ENCODE measurements around the gene LANCL3. TPM values are rescaled to one million over a fixed set of nuclear protein-coding genes. Genes with fewer than 3 reads are reported as not detected.

Gene LANCL3
- total RNA-seq, 4 donors from 2014 or later = 1.8 to 3.2 (median 2.5) TPM

DNA sequence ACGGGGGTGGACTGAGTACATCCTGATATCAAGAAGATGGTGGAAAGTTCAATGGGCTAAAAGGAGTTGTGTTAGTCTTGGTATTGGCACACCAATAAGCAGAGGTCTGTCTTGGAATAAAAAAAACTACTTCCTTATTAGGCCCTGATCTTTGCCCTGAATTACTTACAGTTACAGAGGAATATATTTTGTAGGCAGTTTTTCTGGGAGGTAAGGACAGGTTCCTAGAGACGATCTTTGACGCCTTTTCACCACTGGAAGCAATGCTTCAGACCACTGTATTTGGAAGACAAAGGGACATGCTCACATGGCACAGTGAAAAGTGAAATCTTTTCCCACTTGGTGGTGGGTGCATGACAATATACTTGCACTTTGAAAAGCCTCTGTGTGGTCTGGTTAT lies 113.5 kb downstream of the LANCL3 start:
- no peaks in the 10 kb centered on the region for H3K36me3 ChIP-seq
- no peak for DNase-seq (ENCODE audit: low spot score in 2 of 2)
- H3K9me3 ChIP-seq = no peaks in the 10 kb centered on the region
- H3K27me3 ChIP-seq = no peaks in the 10 kb centered on the region
- TF ChIP-seq EP300 (IDR thresholded peaks at IDR 0.05) (no peak), POLR2AphosphoS5 (IDR thresholded peaks at IDR 0.05) (no peak)
- TF ChIP-seq, protein P1, sequence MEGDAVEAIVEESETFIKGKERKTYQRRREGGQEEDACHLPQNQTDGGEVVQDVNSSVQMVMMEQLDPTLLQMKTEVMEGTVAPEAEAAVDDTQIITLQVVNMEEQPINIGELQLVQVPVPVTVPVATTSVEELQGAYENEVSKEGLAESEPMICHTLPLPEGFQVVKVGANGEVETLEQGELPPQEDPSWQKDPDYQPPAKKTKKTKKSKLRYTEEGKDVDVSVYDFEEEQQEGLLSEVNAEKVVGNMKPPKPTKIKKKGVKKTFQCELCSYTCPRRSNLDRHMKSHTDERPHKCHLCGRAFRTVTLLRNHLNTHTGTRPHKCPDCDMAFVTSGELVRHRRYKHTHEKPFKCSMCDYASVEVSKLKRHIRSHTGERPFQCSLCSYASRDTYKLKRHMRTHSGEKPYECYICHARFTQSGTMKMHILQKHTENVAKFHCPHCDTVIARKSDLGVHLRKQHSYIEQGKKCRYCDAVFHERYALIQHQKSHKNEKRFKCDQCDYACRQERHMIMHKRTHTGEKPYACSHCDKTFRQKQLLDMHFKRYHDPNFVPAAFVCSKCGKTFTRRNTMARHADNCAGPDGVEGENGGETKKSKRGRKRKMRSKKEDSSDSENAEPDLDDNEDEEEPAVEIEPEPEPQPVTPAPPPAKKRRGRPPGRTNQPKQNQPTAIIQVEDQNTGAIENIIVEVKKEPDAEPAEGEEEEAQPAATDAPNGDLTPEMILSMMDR (IDR thresholded peaks at IDR 0.05) = no peak
- peaks cover 6% of the 10 kb centered on the region for H3K4me1 ChIP-seq
- H3K27ac ChIP-seq = no peak overlapping the region
- H3K4me3 ChIP-seq = peak overlapping the region; percentile 56
- WGBS = 88% methylated on average over 3 of the region's 3 CpGs

DNA sequence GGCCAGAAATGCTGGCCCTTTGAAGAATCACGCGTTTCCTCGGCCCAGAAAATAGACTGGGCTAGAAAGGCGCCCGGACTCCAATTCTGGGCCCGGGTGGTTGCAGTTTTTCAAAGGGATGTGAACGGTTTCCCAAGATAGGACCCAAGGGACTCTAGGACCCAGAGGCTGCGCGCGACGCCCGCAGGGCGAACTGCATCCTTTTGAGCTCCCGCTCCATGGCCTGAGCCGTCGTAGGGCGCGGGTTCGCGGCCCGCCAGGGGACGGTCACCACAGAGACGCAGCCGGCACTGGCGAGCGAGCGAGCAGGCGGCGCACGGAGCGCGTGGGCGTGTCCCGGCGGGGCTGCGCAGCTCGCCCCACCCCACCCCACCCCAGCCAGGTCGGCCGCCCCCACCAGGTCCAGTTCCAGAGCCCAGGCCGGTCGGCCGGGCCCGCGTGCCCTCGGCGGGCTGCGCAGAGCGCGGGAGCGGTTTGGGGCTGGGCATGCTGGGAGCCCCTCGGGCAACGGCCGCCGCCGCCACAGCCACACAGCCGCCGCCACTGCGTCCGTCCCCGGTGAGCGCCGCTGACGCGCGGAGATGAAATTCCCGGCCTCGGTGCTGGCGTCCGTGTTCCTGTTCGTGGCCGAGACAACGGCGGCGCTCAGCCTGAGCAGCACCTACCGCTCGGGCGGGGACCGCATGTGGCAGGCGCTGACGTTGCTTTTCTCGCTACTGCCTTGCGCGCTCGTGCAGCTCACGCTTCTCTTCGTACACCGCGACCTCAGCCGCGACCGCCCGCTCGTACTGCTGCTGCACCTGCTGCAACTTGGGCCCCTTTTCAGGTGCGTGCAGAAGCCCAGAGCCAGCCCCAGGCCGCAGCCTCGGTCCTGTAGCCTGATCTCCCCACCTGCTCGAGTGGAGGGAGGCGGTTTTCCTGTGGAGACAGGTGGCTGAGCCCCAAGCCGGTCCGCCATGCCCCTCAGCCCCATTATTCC lies 114.2 kb downstream of the LANCL3 start, which contains the start of gene XK:
TSS of gene XK (plus strand) at position 411 of the 979 bp plus-strand sequence. CDS start at position 582, 171 bp downstream.
- Histone ChIP-seq H3K27me3 (no peaks in the 10 kb centered on the region), H3K4me3 (peak within 1 kb of the TSS; percentile 56), H3K9me3 (no peaks in the 10 kb centered on the region), H3K4me1 (peaks cover 6% of the 10 kb centered on the region), H3K36me3 (no peaks in the 10 kb centered on the region), H3K27ac (no peak within 1 kb of the TSS)
- DNase-seq (ENCODE audit: low spot score in 2 of 2) = no peak
- WGBS = 50% methylated on average over 33 of the region's 100 CpGs
- TF ChIP-seq POLR2AphosphoS5 (IDR thresholded peaks at IDR 0.05) (no peak), EP300 (IDR thresholded peaks at IDR 0.05) (no peak), POLR2A (IDR thresholded peaks at IDR 0.05) (no peak)
- TF ChIP-seq, protein P1 (IDR thresholded peaks at IDR 0.05) = no peak

DNA sequence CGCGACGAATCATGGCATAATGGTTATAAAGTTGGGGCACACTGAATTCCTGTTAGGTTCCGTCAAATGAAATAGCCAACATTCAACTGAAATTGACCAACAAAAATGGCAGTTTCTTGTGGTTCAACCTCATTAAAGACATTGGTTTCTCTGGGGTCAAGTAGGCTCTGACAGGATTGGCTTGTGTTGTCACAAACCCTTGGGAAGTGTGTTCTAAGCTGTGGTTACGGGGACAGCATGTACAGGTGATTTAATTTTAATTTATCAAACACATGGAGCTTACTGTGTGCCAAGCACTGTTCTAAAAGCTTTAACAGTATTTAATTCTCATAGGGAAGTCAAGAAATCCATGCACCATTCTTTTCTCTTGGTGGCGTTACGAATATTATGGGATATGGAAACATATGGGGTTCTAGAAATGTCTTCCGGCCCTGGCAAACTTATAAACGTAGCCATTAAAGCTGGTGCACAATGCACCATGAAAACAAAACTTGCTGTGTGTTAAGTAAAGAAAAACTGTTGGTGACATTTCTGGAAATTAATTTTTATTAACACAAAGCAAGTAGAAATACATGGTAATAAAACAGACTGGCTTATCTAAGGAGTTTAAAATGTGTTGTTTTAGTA lies 115.0 kb downstream of the LANCL3 start:
- no peak overlapping the region for H3K27ac ChIP-seq
- no peaks in the 10 kb centered on the region for H3K9me3 ChIP-seq
- H3K4me1 ChIP-seq = peaks cover 6% of the 10 kb centered on the region
- WGBS = 81% methylated on average over 9 of the region's 9 CpGs
- no peaks in the 10 kb centered on the region for H3K27me3 ChIP-seq
- peak overlapping the region; percentile 56 for H3K4me3 ChIP-seq
- no peak for TF ChIP-seq POLR2AphosphoS5 (IDR thresholded peaks at IDR 0.05)
- TF ChIP-seq, protein P1 (IDR thresholded peaks at IDR 0.05) = no peak
- no peak for TF ChIP-seq POLR2A (IDR thresholded peaks at IDR 0.05)
- TF ChIP-seq EP300 (IDR thresholded peaks at IDR 0.05) = no peak
- no peaks in the 10 kb centered on the region for H3K36me3 ChIP-seq
- no peak for DNase-seq (ENCODE audit: low spot score in 2 of 2)

DNA sequence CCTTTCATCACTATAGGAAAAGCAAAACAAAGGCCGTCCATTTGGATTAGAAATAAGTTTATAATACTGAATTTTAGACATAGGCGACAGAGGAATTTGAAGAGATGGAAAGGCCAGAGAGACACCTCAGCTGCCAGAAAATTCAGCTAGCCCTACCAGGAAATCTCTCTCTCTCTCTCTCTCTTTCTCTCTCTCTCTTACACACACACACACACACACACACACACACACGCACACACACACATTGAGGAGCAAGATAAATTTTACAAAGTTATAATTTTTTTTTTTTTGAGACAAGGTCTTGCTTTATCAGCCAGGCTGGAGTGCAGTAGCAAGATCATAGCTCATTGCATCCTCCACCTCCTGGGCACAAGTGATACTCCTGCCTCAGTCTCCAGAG lies 115.5 kb downstream of the LANCL3 start:
- TF ChIP-seq EP300 (IDR thresholded peaks at IDR 0.05) (no peak), POLR2AphosphoS5 (IDR thresholded peaks at IDR 0.05) (no peak), POLR2A (IDR thresholded peaks at IDR 0.05) (no peak)
- TF ChIP-seq, protein P1 (IDR thresholded peaks at IDR 0.05) = no peak
- H3K27me3 ChIP-seq = no peaks in the 10 kb centered on the region
- WGBS = 88% methylated on average over 3 of the region's 3 CpGs
- H3K9me3 ChIP-seq = no peaks in the 10 kb centered on the region
- DNase-seq (ENCODE audit: low spot score in 2 of 2) = no peak
- H3K36me3 ChIP-seq = no peaks in the 10 kb centered on the region
- no peak overlapping the region for H3K4me3 ChIP-seq
- peaks cover 6% of the 10 kb centered on the region for H3K4me1 ChIP-seq
- H3K27ac ChIP-seq = no peak overlapping the region

DNA sequence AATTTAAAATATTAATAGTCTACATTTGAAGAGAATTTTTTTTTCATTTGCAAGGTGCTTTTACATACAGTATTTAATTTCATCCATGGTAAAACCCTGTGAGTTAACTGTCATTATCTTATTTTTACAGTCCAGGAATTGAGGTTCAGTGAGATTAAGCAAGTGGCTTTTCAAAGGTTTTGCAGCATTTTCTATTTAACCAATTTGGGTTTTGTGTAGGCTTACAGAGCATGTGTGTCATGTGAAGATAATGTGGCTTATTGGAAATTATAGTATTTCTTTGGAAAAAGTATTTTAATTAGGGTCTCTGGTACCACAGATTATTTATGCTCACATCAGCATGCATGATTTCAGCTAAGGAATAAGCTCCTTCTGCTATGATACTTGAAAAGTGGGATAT lies 118.7 kb downstream of the LANCL3 start:
- Histone ChIP-seq H3K9me3 (no peaks in the 10 kb centered on the region), H3K4me1 (peaks cover 6% of the 10 kb centered on the region), H3K36me3 (no peaks in the 10 kb centered on the region), H3K27me3 (no peaks in the 10 kb centered on the region), H3K4me3 (no peak overlapping the region), H3K27ac (no peak overlapping the region)
- no peak for TF ChIP-seq POLR2AphosphoS5 (IDR thresholded peaks at IDR 0.05)
- TF ChIP-seq, protein P1 (IDR thresholded peaks at IDR 0.05) = no peak
- TF ChIP-seq POLR2A (IDR thresholded peaks at IDR 0.05) = no peak
- TF ChIP-seq EP300 (IDR thresholded peaks at IDR 0.05) = no peak
- no peak for DNase-seq (ENCODE audit: low spot score in 2 of 2)

All from suprapubic skin (tissue), 4 donors.